Stomach (tissue), 9 donors: ENCODE measurements around the gene ITGAL. TPM values are rescaled to one million over a fixed set of nuclear protein-coding genes. Genes with fewer than 3 reads are reported as not detected.

Experiments used
- DNase-seq, 2 donors: peaks; one replicate each; pipeline versions ENCODE4 v3.0.0 to v3.0.0-alpha.2; 2013 to 2019
- H3K27ac ChIP-seq, 5 donors: fragments of 200-600 bp in 4 of 5; sonication (generic) in 4 of 5; one replicate each; pipeline ENCODE4 v1.5.1; 2013 to 2019; ENCODE audit warnings: mild to moderate bottlenecking in 1 of 5, moderate library complexity in 1 of 5
- H3K27me3 ChIP-seq, 3 donors: fragments of 200-600 bp; sonication (generic); one replicate each; pipeline ENCODE4 v1.5.1; 2017 to 2019; ENCODE audit warnings: mixed run types in 1 of 3
- H3K36me3 ChIP-seq, 4 donors: fragments of 200-600 bp; sonication (generic); 1 replicate in 3 of 4; 2 replicates in 1 of 4; pipeline ENCODE4 v1.5.1; 2016 to 2019
- H3K4me1 ChIP-seq, 4 donors: fragments of 200-600 bp; sonication (generic); one replicate each; pipeline ENCODE4 v1.5.1; 2016 to 2019
- H3K4me3 ChIP-seq, 4 donors: fragments of 200-600 bp; sonication (generic) in 3 of 4; one replicate each; pipeline ENCODE4 v1.5.1; 2016 to 2019; ENCODE audit warnings: mild to moderate bottlenecking in 1 of 4
- H3K9me3 ChIP-seq, 4 donors: fragments of 200-600 bp; sonication (generic); one replicate each; pipeline ENCODE4 v1.5.1; 2016 to 2019
- CTCF ChIP-seq, 7 experiments: fragments of 450-650 bp in 4 of 7; fragments of 200-600 bp in 3 of 7; sonication (generic) in 3 of 7; IDR thresholded peaks; one replicate each; pipeline ENCODE4 v1.5.1; 2016 to 2019; ENCODE audit warnings: antibody characterized with exemption in 7 of 7, control low read depth in 2 of 7, mild to moderate bottlenecking in 1 of 7
- EP300 ChIP-seq: sonication (generic); formaldehyde crosslinking; IDR thresholded peaks from one replicate; pipeline ENCODE4 v1.6.1; 2017; ENCODE audit warnings: antibody characterized with exemption
- POLR2A ChIP-seq, 4 donors: fragments of 450-650 bp; IDR thresholded peaks; one replicate each; pipeline ENCODE4 v1.6.1; 2016; ENCODE audit warnings: antibody characterized with exemption in 4 of 4, control low read depth in 2 of 4, mild to moderate bottlenecking in 1 of 4, moderate library complexity in 1 of 4
- POLR2AphosphoS5 ChIP-seq, 3 donors: sonication (generic); formaldehyde crosslinking; IDR thresholded peaks; one replicate each; pipeline ENCODE4 v1.6.1; 2016; ENCODE audit warnings: antibody characterized with exemption in 3 of 3
- WGBS, 5 donors: extraction: QIAGEN DNeasy Blood & Tissue Kit in 3 of 5; methylation state at CpG; one replicate each; pipeline versions ENCODE4 v1.1.5 to v1.1.7; 2013 to 2018; 5-methylcytosine and 5-hydroxymethylcytosine counted together
- intact Hi-C: fragments of 100-400 bp; cut with DNase I; formaldehyde crosslinking; loops from one replicate; pipeline ENCODE4 v1.15.1; 2023; ENCODE audit warnings: low total_unique reads
- polyA plus RNA-seq, 3 donors: library from polyadenylated mRNA; stranded (reverse); fragments of 200-250 nt; gene quantifications; one replicate each; pipeline ENCODE4 v1.2.3, GENCODE V29; 2013
- total RNA-seq, 5 donors: library from RNA; depleted of rRNA; stranded (reverse); fragments of >200 nt; gene quantifications; one replicate each; pipeline versions ENCODE4 v1.1.0 to v1.2.3, GENCODE V29; 2014 to 2016
- donor health status: healthy with polysubstance abuse.
- donor health status: Bipolar disorder and iron deficiency.
- donor health status: healthy.

ITGAL gene
- total and polyA plus RNA-seq, 8 donors = 1.2 to 256 (median 6.8) TPM

DNA sequence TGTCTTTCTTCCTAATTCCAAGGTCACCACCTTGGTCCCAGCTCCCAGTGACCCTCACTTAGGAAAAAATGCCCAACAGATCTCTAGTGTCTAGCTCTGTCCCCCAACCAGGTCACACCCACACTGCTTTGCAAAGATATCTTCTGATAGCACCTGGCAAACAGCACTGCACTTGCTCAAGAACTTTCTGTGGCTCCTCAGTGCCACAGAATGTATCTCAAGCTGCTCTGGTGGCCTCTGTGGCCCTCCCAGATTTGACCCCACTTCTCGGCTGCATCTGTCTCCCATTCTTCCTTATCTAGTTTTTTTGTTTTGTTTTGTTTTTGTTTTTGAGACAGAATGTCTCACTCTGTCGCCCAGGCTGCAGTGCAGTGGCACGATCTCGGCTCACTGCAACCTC lies 94.0 kb downstream of the ITGAL start:
- H3K9me3 ChIP-seq = no peaks in the 10 kb centered on the region
- no peaks in the 10 kb centered on the region for H3K27me3 ChIP-seq
- peaks cover 12 to 38% (median 19%) of the 10 kb centered on the region in 4 donors for H3K4me1 ChIP-seq
- WGBS, 5 donors = 85 to 92% (median 91%) methylated on average over 4 of the region's 4 CpGs
- H3K36me3 ChIP-seq = peaks cover 0 to 5% (median 2%) of the 10 kb centered on the region in 4 donors
- intact Hi-C loops = loop anchor here (10.0 kb wide), 1 partner anchor 88 kb away; the partner anchor contains the start of genes FBRS and PRR14
- TF ChIP-seq CTCF (IDR thresholded peaks at IDR 0.05) (no peak), POLR2A (IDR thresholded peaks at IDR 0.05) (no peak)
- no peak overlapping the region for H3K4me3 ChIP-seq
- DNase-seq = no peak
- no peak overlapping the region for H3K27ac ChIP-seq

DNA sequence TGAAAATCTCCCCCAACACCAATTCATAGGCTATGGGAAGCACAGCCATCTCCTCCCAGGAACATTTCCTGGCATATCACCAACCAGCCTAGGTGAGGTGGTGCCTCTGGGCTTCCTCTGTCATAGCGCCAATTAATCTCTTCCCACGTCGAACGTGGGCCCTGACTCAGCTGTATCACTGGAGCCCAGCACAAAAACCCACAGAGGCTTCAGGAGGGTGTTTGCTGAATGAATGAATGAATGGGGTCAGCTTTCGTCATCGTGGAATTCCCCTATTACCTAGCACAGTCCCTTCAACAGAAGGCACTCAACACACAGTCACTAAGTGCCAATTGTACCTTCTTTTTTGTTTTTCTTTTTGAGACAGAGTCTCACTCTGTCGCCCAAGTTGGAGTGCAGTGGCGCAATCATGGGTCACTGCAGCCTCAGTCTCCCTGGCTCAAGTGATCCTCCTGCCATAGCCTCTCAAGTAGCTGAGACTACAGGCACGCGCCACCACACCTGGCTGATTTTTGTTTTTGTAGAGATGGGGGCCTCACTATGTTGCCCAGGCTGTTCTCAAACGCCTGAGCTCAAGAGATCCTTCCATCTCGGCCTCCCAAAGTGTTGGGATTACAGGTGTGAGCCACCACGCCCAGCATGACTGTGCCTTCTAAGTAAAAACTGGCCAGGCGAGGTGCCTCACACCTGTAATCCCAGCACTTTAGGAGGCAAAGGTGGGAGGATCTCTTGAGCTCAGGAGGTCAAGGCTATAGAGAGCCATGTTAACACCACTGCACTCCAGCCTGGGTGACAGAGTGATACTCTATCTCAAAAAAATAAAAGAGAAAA lies 94.8 kb downstream of the ITGAL start:
- H3K4me3 ChIP-seq = no peak overlapping the region
- H3K27ac ChIP-seq = peak overlapping the region in 2 of 5 donors; percentile 37 to 63
- peaks cover 15 to 38% (median 20%) of the 10 kb centered on the region in 4 donors for H3K4me1 ChIP-seq
- WGBS, 5 donors = 67 to 78% (median 72%) methylated on average over 14 of the region's 14 CpGs
- no peak for DNase-seq
- H3K9me3 ChIP-seq = no peaks in the 10 kb centered on the region
- intact Hi-C loops = loop anchor here (10.0 kb wide), 1 partner anchor 87 kb away; the partner anchor contains the start of genes FBRS and PRR14
- no peaks in the 10 kb centered on the region for H3K27me3 ChIP-seq
- TF ChIP-seq EP300 (no peak), POLR2AphosphoS5 (IDR thresholded peaks at IDR 0.05) (no peak), POLR2A (IDR thresholded peaks at IDR 0.05) (no peak), CTCF (IDR thresholded peaks at IDR 0.05) (no peak)
- peaks cover 0 to 5% (median 2%) of the 10 kb centered on the region in 4 donors for H3K36me3 ChIP-seq

- DNase-seq = peak in 1 of 2 donors; percentile 72
- intact Hi-C loops = loop anchor here (10.0 kb wide), 1 partner anchor 87 kb away; the partner anchor contains the start of genes FBRS and PRR14
- peaks cover 19 to 45% (median 25%) of the 10 kb centered on the region in 4 donors for H3K4me1 ChIP-seq
- no peaks in the 10 kb centered on the region for H3K9me3 ChIP-seq
- no peaks in the 10 kb centered on the region for H3K27me3 ChIP-seq
- peak overlapping the region in 3 of 5 donors; percentile 7 to 63 (median 37) for H3K27ac ChIP-seq
- no peak overlapping the region for H3K4me3 ChIP-seq
- H3K36me3 ChIP-seq = peaks cover 0 to 5% (median 2%) of the 10 kb centered on the region in 4 donors
- no peak for TF ChIP-seq POLR2AphosphoS5 (IDR thresholded peaks at IDR 0.05)
- no peak for TF ChIP-seq EP300
- TF ChIP-seq POLR2A (IDR thresholded peaks at IDR 0.05) = no peak
- no peak for TF ChIP-seq CTCF (IDR thresholded peaks at IDR 0.05)
- 53 to 80% (median 63%) methylated on average over 6 of the region's 6 CpGs for WGBS, 5 donors
Observed at GRCh38 chr16:30567991-30568638, 95.6 kb downstream of the ITGAL start.

DNA sequence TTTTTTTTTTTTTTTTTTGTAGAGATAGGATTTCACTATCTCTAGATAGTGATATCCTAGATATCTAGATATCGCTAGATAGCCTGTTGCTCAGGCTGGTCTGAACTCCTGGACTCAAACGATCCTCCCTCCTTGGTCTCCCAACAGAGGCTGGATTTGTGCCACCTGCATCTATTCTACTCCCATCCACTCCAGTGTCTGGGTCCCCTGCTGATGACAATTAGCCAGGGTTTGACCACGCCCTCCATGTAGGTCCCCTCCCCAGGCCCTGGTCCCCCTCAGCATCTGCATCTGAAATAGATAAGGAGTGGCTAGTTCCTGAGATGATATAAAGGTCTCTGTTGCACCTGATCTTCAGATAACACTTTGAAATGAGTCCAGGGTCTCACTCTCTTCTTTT lies 96.7 kb downstream of the ITGAL start:
- intact Hi-C loops = loop anchor here (10.0 kb wide), 1 partner anchor 86 kb away; the partner anchor contains the start of genes FBRS and PRR14
- no peaks in the 10 kb centered on the region for H3K27me3 ChIP-seq
- TF ChIP-seq POLR2A (IDR thresholded peaks at IDR 0.05) (no peak), EP300 (no peak), POLR2AphosphoS5 (IDR thresholded peaks at IDR 0.05) (no peak), CTCF (IDR thresholded peaks at IDR 0.05) (no peak)

More for the DNA sequence above, 96.7 kb downstream of the ITGAL start:
- 90 to 93% (median 91%) methylated on average over 3 of the region's 3 CpGs for WGBS, 5 donors
- Histone ChIP-seq H3K27ac (no peak overlapping the region), H3K9me3 (no peaks in the 10 kb centered on the region), H3K36me3 (peaks cover 0 to 5% (median 2%) of the 10 kb centered on the region in 4 donors), H3K4me3 (no peak overlapping the region), H3K4me1 (peaks cover 19 to 50% (median 25%) of the 10 kb centered on the region in 4 donors)
- no peak for DNase-seq
